ENCODE data around the gene FGD2. TPM values are rescaled to one million over a fixed set of nuclear protein-coding genes. Genes with fewer than 3 reads are reported as not detected.
A peak's percentile ranks its signal among the peaks of the same experiment; 100 is the strongest.

Gene FGD2
- total and polyA plus RNA-seq, 2 of the 8 experiments (the other 6 are each of a cell fraction or from before 2014, with no cell fraction given), result 0.12 to 0.32 TPM

DNA sequence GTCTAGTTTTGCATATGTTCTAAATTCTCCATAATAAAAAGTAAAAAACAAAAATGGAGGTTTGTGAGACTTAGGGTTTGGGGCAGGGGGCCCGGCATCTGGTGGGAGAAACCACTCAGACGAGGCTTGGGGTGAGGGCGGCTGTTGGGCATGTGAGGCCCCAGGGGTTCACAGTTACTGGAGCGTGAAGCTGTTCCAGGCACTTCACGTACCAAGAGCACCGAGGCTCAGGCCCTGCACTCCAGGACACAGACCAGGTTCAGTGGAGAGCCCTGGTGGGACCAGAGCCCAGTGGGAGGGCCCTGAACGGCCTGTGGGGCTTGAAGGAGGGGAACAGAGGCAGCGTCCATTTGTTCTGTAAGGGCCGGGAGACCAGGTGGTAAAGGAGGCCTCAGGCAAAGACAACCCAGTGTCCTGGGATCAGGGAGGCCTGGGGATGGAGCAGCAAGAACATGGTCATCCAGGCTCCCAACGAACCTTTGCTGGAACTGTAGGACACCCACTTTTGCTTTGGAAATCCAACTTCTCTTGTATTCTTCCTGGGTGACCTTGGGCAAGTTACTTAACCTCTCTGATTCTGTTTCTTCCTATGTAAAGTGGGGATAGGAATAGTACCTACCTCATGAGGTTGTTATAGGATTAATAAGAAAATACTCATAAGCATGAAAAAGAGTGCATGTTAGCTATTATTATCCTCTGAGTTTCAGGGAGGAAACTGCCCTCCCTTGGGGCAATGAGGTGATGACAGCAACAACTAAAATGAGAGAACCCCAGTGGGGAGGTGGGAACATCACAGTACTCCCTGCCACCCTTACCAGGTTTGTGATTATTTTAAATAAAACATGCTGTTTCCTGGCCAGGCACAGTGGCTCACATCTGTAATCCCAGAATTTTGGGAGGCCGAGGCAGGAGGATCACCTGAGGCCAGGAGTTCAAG lies 1.1 kb upstream of the FGD2 start:
- Histone ChIP-seq H3K23me2 (ENCODE audit: low read depth, low read length) (no peaks in the 10 kb centered on the region), H2BK12ac (ENCODE audit: low read depth, low read length) (no peak overlapping the region), H3K4me2 (ENCODE audit: insufficient read depth in 1 of 2, low read depth in 2 of 2, low read length in 2 of 2) (no peak overlapping the region), H2BK5ac (ENCODE audit: low read depth, low read length) (no peak overlapping the region), H3K14ac (ENCODE audit: insufficient read length) (no peak overlapping the region), H3K36me3 (ENCODE audit: control insufficient read depth in 2 of 4, insufficient read depth in 4 of 4, low read length in 3 of 4) (no peaks in the 10 kb centered on the region), H4K5ac (ENCODE audit: insufficient read length, low read depth, low read length) (no peak overlapping the region), H4K20me1 (replicated peaks in 1 of 2; ENCODE audit: control insufficient read depth in 1 of 2, insufficient read depth in 2 of 2, low read length in 2 of 2) (no peaks in the 10 kb centered on the region), H2AFZ (ENCODE audit: low read length) (no peak overlapping the region), H3K27me3 (replicated peaks in 1 of 4; ENCODE audit: control insufficient read depth in 3 of 4, extremely low read depth in 1 of 4, insufficient read depth in 3 of 4, low read length in 3 of 4) (no peaks in the 10 kb centered on the region), H3K79me1 (ENCODE audit: low read depth, low read length) (no peaks in the 10 kb centered on the region), H4K8ac (ENCODE audit: extremely low read depth, insufficient read depth, low read length) (no peak overlapping the region), H3K4me3 (ENCODE audit: extremely low read depth in 1 of 4, insufficient read depth in 2 of 4, low read depth in 3 of 4, low read length in 4 of 4) (no peak overlapping the region), H3K4ac (replicated peaks; ENCODE audit: insufficient read length, low read depth, low read length) (no peak overlapping the region), H3K56ac (replicated peaks; ENCODE audit: insufficient read length, low read depth, low read length) (no peak overlapping the region), H2BK120ac (replicated peaks; ENCODE audit: low read depth, low read length) (no peak overlapping the region), H3K79me2 (ENCODE audit: control insufficient read depth in 1 of 2, insufficient read depth in 2 of 2, low read length in 2 of 2) (no peaks in the 10 kb centered on the region), H3K4me1 (replicated peaks in 1 of 4; ENCODE audit: control insufficient read depth in 3 of 4, insufficient read depth in 4 of 4, low read length in 3 of 4) (no peaks in the 10 kb centered on the region), H4K91ac (replicated peaks; ENCODE audit: insufficient read length, low read length) (no peak overlapping the region), H3K18ac (ENCODE audit: extremely low read depth, low read length) (no peak overlapping the region), H3K9me3 (ENCODE audit: insufficient read depth in 2 of 2, low read depth in 1 of 2, low read length in 1 of 2) (no peaks in the 10 kb centered on the region), H2BK15ac (ENCODE audit: low read length) (no peak overlapping the region), H3K9ac (replicated peaks in 1 of 4; ENCODE audit: extremely low read depth in 1 of 4, low read depth in 3 of 4, low read length in 3 of 4) (no peak overlapping the region), H2AK5ac (ENCODE audit: low read depth, low read length) (no peak overlapping the region), H3K27ac (ENCODE audit: low read depth, low read length) (no peak overlapping the region), H3K23ac (ENCODE audit: insufficient read length) (no peak overlapping the region), H2BK20ac (ENCODE audit: low read length) (no peak overlapping the region)
- TF ChIP-seq KDM1A (IDR thresholded peaks at IDR 0.05; ENCODE audit: borderline replicate concordance, low read length), result peak; percentile 36; the same call in 1 of the 2 replicates
- no peak for TF ChIP-seq CREB1 (IDR thresholded peaks at IDR 0.05)
- TF ChIP-seq SP1 (IDR thresholded peaks at IDR 0.05; ENCODE audit: low read depth, low read length), result no peak
- DNase-seq (ENCODE audit: low read depth in 1 of 2, low spot score in 2 of 2), result no peak
- no peak for FAIRE-seq
- POLR2A ChIA-PET (ENCODE audit: partially characterized antibody), result interaction anchor here (1.0 kb wide), 1 partner anchor 209 kb away, joined by 3 read pairs; no protein-coding TSS in a partner anchor
- WGBS, 2 experiments (ENCODE audit: extremely low coverage in 1 of 2, insufficient coverage in 1 of 2, insufficient read length in 1 of 2, insufficient replicate concordance in 2 of 2, low coverage in 1 of 2, low lambda C conversion rate in 2 of 2, missing lambda C conversion rate in 1 of 2), result 93% methylated on average over 11 of the region's 11 CpGs; no CpG with 5 or more reads in 1 of the 2 experiments
- CTCF ChIA-PET (ENCODE audit: partially characterized antibody), result interaction anchor here (0.7 to 6.5 kb wide), 3 partner anchors 14 to 49 kb away, joined by 3 to 74 read pairs (median 5); no protein-coding TSS in a partner anchor

Data from H1 (cell line).